Activated naive CD4-positive, alpha-beta T cell treated with anti-CD3 and anti-CD28 coated beads for 36 hours (primary cell): Measurements from ENCODE around the gene SLC25A26. TPM values are rescaled to one million over a fixed set of nuclear protein-coding genes. Genes with fewer than 3 reads are reported as not detected.
A peak's percentile ranks its signal among the peaks of the same experiment; 100 is the strongest.
"Not testable (repeated sequence)": the region's sequence is repeated elsewhere in the genome, so short reads cannot be mapped to it uniquely, and the experiment has no call there.

Source experiments
- CTCF ChIA-PET: fragments of 350-600 bp; sonication (Branson Sonifier 250); formaldehyde crosslinking; loops from one replicate; lab custom pipeline; 2021; ENCODE audit warnings: antibody characterized with exemption; lab: Charles Lee
- DNase-seq: peaks from one replicate; pipeline ENCODE4 v3.0.0-alpha.2; 2020
- H3K27ac Mint-ChIP-seq: one replicate; pipeline ENCODE4 v1.8.0; 2021; ENCODE audit warnings: mild to moderate bottlenecking, mixed read lengths
- H3K27me3 Mint-ChIP-seq: one replicate; pipeline ENCODE4 v1.8.0; 2021; ENCODE audit warnings: low read depth, mixed read lengths
- H3K36me3 Mint-ChIP-seq: one replicate; pipeline ENCODE4 v1.8.0; 2021; ENCODE audit warnings: low read depth, mixed read lengths
- H3K4me1 Mint-ChIP-seq: one replicate; pipeline ENCODE4 v1.8.0; 2021; ENCODE audit warnings: low read depth, mixed read lengths
- H3K4me3 Mint-ChIP-seq: one replicate; pipeline ENCODE4 v1.8.0; 2021; ENCODE audit warnings: mild to moderate bottlenecking, moderate library complexity, mixed read lengths
- H3K9me3 Mint-ChIP-seq: one replicate; pipeline ENCODE4 v1.8.0; 2021; ENCODE audit warnings: mixed read lengths
- intact Hi-C: fragments of 100-400 bp; cut with micrococcal nuclease; formaldehyde crosslinking; loops from one replicate; pipeline ENCODE4 v1.15.1; 2023
- total RNA-seq, 2 experiments: library from RNA; stranded (reverse); gene quantifications; one replicate each; pipeline ENCODE4 v1.2.3, GENCODE V29; 2021

Gene SLC25A26
- total RNA-seq, 2 experiments from 2014 or later: 25.3 to 26.3 TPM

DNA sequence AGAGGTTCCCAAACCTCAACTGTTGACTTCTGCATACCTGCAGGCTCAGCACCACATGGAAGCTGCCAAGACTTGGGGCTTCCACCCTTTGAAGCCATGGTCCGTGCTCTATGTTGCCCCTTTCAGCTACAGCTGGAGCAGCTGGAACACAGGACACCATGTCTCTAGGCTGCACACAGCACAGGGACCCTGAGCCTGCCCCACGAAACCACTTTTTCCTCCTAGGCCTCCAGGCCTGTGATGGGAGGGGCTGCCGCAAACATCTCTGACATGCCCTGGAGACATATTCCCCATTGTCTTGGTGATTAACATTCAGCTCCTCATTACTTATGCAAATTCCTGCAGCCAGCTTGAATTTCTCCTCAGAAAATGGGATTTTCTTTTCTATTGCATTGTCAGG lies 201.1 kb downstream of the SLC25A26 start:
- CTCF ChIA-PET, H3K27ac Mint-ChIP-seq, DNase-seq, H3K27me3 Mint-ChIP-seq, H3K4me3 Mint-ChIP-seq: not testable (repeated sequence)
- intact Hi-C loops: loop anchor here (5.0 kb wide), 1 partner anchor 80 kb away; the partner anchor contains the start of gene LRIG1
- Mint-ChIP-seq H3K36me3 (peaks cover 38% of the 10 kb centered on the region), H3K4me1 (peaks cover 18% of the 10 kb centered on the region), H3K9me3 (peaks cover 24% of the 10 kb centered on the region)

DNA sequence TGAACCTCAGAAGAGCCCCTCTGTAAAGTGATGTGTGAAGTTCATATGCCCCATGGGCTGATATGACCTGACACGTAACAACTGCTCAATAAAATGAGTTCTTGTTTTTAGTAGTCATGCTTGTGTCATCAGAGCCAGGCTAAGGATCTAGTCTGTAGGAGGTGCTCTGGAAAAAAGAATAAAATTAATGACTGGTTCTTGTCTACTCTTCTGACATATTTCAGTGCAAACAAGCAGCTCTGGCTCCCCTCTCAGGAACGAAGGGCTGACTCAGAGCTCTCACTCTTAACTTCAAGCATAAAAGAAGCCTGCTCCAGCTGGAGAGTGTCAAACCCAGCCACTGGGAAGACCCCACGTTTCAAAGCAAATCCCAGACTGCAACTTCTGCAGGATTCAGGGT lies 203.0 kb downstream of the SLC25A26 start:
- Mint-ChIP-seq H3K4me3 (no peak overlapping the region), H3K27ac (no peak overlapping the region), H3K9me3 (peaks cover 24% of the 10 kb centered on the region), H3K27me3 (no peaks in the 10 kb centered on the region), H3K4me1 (peaks cover 21% of the 10 kb centered on the region), H3K36me3 (peaks cover 39% of the 10 kb centered on the region)
- peak; percentile 8 for DNase-seq
- CTCF ChIA-PET: interaction anchor here (0.8 kb wide), 1 partner anchor 16 kb away, joined by 3 read pairs; no protein-coding TSS in a partner anchor
- intact Hi-C loops: loop anchor here (5.0 kb wide), 1 partner anchor 79 kb away; the partner anchor contains the start of gene LRIG1

DNA sequence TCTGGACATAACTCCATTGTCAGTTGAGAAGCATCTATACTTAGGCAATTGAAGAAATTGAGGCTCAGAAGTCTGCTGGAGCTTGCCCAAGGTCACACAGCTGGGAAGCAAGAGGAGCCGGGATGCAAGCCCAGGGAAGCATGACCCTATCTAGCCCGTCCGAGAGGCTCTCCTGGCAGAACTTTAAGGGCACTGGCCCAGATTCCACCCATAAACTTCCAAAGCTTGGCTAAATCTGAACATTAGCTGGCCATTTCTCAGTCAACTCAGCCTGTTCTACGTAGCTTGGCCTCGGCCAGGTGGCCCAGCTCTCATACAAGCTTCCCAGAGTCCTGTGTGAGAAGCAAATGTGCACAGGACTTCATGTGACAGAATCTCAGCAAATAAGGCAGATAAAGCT lies 204.2 kb downstream of the SLC25A26 start:
- no peak for DNase-seq
- H3K4me1 Mint-ChIP-seq: peaks cover 19% of the 10 kb centered on the region
- H3K36me3 Mint-ChIP-seq: peaks cover 33% of the 10 kb centered on the region
- H3K27me3 Mint-ChIP-seq: no peaks in the 10 kb centered on the region
- H3K27ac Mint-ChIP-seq: no peak overlapping the region
- H3K9me3 Mint-ChIP-seq: peaks cover 24% of the 10 kb centered on the region
- CTCF ChIA-PET: interaction anchor here (0.6 kb wide), 1 partner anchor 122 kb away, joined by 3 read pairs; no protein-coding TSS in a partner anchor
- intact Hi-C loops: no loop called here
- no peak overlapping the region for H3K4me3 Mint-ChIP-seq

DNA sequence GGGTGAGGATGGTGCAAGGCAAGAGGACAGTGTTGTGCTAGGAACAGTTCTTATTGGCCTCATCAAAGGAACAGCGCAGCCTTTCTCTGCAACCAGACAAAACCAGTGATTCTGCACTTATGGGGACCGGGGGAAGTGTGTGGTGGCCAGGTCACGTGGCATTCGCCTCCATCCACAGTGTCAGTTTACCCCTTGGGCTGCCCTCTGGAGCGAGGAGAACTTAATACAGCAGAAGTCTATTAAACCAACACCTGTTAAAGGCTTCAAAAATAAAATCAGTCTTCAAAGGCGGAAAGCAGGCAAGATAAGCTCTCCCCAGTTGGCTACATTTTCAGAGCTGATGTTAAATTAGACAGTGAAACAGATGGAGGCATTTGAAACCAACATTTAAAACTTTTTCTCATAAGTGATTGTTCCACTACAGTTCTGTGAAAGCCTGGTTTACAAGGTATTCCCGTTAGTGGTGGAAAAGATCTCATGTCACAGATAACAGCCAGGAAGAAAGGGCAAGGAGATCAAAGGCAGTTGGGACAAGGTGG lies 204.8 kb downstream of the SLC25A26 start:
- intact Hi-C loops: no loop called here
- CTCF ChIA-PET: interaction anchor here (0.6 kb wide), 1 partner anchor 122 kb away, joined by 3 read pairs; no protein-coding TSS in a partner anchor
- peaks cover 15% of the 10 kb centered on the region for H3K4me1 Mint-ChIP-seq
- no peak overlapping the region for H3K4me3 Mint-ChIP-seq
- peaks cover 27% of the 10 kb centered on the region for H3K36me3 Mint-ChIP-seq
- no peak for DNase-seq
- no peak overlapping the region for H3K27ac Mint-ChIP-seq
- H3K9me3 Mint-ChIP-seq: peaks cover 22% of the 10 kb centered on the region
- H3K27me3 Mint-ChIP-seq: no peaks in the 10 kb centered on the region

DNA sequence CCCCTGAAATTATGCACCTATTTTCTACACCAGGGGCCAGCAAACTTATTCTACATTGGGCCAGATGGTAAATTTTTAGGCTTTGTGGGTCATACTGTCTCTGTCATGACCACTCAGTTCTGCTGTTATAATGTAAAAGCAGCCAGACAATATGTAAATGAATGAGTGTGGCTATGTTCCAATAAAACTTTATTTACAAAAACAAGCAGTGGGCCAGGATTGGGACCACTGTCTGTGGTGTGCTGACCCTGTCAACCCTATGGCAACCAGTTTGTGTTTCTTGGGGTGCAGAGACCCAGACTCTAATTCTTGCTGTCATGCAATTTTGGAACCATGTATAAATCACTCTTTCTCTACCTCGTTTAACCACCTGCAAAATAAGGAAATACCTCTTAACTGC lies 205.3 kb downstream of the SLC25A26 start:
- peaks cover 14% of the 10 kb centered on the region for H3K4me1 Mint-ChIP-seq
- peaks cover 22% of the 10 kb centered on the region for H3K36me3 Mint-ChIP-seq
- CTCF ChIA-PET: no interaction called here
- DNase-seq: no peak
- H3K27ac Mint-ChIP-seq: no peak overlapping the region
- intact Hi-C loops: no loop called here
- no peak overlapping the region for H3K4me3 Mint-ChIP-seq
- no peaks in the 10 kb centered on the region for H3K27me3 Mint-ChIP-seq
- H3K9me3 Mint-ChIP-seq: peaks cover 19% of the 10 kb centered on the region

DNA sequence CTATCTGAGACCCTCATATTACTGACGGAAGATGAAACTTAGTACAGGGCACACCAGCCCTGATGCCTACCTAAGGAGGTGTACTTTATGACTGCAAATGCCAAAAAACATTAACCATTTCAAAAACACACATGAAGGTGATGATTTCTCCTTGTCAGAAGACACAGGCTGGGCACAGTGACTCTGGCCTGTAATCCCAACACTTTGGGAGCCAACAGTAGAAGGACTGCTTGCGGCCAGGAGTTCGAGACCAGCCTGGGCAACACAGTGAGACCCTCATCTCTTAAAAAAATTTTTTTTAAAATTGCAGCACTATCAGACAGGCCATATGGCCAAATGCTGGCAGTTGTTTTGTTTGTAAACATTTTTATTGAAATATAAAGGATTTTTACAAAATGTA lies 206.6 kb downstream of the SLC25A26 start:
- no peak for DNase-seq
- no peak overlapping the region for H3K4me3 Mint-ChIP-seq
- intact Hi-C loops: no loop called here
- peaks cover 15% of the 10 kb centered on the region for H3K36me3 Mint-ChIP-seq
- no peak overlapping the region for H3K27ac Mint-ChIP-seq
- peaks cover 14% of the 10 kb centered on the region for H3K4me1 Mint-ChIP-seq
- H3K27me3 Mint-ChIP-seq: no peaks in the 10 kb centered on the region
- peaks cover 9% of the 10 kb centered on the region for H3K9me3 Mint-ChIP-seq
- CTCF ChIA-PET: no interaction called here

DNA sequence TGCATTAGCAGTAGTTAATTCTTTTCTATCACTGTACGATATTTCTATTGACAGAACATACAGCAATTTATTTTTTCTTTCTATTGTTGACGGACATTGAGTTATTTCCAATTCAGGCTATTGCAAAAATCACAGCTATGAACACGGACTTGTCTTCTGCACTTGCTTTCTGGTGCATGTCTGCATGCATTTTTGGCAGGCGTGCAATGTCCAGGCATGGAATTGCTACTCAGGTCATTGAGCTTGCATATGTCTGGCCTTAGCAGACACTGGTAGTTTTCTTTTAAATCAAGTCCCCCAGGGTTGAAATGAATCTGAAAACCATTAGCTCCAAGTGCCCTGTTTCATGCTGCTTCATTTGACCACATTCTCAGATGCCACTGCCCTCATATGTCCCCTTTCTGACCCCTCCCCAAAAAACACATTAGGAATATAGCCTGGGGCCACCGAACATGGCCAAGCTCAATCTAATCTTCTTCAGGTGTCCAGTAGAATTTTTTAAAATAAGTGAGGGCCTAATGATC lies 207.2 kb downstream of the SLC25A26 start:
- H3K4me1 Mint-ChIP-seq: peaks cover 14% of the 10 kb centered on the region
- H3K36me3 Mint-ChIP-seq: peaks cover 9% of the 10 kb centered on the region
- no peaks in the 10 kb centered on the region for H3K27me3 Mint-ChIP-seq
- peaks cover 3% of the 10 kb centered on the region for H3K9me3 Mint-ChIP-seq
- H3K4me3 Mint-ChIP-seq: no peak overlapping the region
- H3K27ac Mint-ChIP-seq: no peak overlapping the region
- no peak for DNase-seq
- CTCF ChIA-PET: no interaction called here
- intact Hi-C loops: no loop called here

Other genes starting within 250 kb of the SLC25A26 start
- not detected for gene MAGI1, start 182.1 kb upstream of the SLC25A26 start, total RNA-seq